HG03558 (cell line): ENCODE data around the gene SALL1.

ENCODE experiments used
- ATAC-seq: cut with Tn5 transposase; IDR thresholded peaks from one replicate; pipeline ENCODE4 v1.9.1; 2021; ENCODE audit warnings: moderate number of reproducible peaks; ENCODE audit not compliant: unreplicated experiment; ENCODE audit errors: extremely low read depth

SALL1 gene

GRCh38 chr16:51116353-51116752 is 34.7 kb downstream of the SALL1 start:
- no peak for ATAC-seq

DNA sequence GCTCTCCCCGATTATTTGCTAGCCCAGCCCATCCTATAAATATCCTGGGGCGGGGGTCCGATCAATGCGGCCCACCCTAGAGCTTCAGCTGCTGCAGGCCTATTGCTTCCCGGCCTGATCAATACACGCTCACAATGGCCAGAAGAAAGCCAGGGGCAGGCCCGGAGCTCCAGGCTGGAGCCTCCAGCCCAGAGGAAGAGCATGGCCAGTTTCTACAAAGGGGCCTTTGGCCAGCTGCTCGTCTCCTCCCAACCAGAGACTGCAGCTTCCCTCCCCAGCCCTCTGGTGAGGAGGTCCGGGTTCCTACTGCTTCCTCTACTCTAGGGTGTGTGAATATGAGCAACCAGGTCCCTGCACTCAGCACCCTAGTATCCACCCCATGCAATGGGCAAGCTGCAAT is 36.7 kb downstream of the SALL1 start:
- no peak for ATAC-seq

- ATAC-seq = no peak
Observed at GRCh38 chr16:51113236-51114125, 37.6 kb downstream of the SALL1 start.

GRCh38 chr16:51112323-51112722 is 38.7 kb downstream of the SALL1 start:
- ATAC-seq = no peak

GRCh38 chr16:51111759-51112158 is 39.3 kb downstream of the SALL1 start:
- ATAC-seq = no peak

DNA sequence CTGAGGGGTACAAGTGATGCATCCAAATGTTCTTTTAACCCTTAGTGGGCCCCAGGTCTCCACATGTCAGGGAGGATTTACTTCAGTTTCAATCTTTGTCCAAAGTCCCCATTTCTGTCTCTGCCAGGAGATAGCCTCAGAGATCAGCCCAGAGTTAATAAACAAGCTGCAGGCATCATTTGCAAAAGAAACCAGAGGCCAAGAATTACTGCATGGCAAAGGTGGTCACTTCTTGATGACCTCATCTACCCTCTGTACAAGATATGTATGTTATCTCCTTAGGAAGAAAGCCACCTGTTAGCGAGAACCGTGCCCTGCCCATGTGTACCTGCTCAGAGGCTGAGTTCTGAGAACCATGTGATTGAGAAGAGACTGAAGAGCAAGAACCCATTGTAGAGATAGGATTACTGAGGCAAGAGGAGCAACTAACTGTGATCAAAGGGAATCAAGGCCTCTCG is 40.3 kb downstream of the SALL1 start:
- ATAC-seq = no peak

DNA sequence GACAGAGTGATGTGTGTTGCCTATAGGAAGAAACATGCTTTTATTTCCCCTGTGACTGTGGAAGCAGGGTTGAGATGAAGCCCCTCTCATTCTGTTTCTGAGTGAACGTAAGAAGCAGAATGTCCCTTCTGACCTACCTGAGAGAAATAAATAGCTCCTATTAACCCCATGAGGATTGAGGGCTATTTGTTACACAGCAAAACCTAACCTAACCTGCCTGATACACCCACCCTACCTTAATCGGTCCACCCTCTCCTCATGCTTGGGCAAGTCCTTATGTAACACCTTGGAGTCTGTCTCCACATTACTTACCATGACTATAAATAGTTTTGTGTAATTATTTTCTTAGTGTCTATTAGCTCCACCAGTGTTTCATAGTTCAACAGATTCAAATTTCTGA is 41.9 kb downstream of the SALL1 start:
- ATAC-seq = no peak

DNA sequence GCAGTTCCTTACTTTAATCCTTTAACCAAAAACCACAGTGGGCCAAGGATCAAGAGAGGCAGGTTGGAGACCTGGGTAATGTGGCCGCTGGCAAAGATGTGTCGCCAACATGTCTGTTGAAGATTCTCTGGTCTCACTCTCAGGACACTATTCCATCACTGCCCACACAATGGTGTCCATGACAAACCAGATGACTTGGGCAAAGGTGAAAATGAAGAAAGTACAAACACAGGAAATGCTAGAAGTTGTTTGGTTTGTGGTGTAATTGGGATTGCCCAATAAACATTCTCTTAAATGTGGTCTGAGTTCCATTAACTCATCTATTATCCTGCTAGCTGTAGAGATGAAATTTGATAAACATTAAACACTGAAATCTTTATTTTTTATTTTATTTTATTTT is 43.3 kb downstream of the SALL1 start:
- ATAC-seq = no peak

- ATAC-seq = no peak
Observed at GRCh38 chr16:51106535-51106934, 44.5 kb downstream of the SALL1 start.

- ATAC-seq = no peak
Observed at GRCh38 chr16:51103590-51103989, 47.5 kb downstream of the SALL1 start.

- ATAC-seq = no peak
Observed at GRCh38 chr16:51097729-51098128, 53.3 kb downstream of the SALL1 start.

DNA sequence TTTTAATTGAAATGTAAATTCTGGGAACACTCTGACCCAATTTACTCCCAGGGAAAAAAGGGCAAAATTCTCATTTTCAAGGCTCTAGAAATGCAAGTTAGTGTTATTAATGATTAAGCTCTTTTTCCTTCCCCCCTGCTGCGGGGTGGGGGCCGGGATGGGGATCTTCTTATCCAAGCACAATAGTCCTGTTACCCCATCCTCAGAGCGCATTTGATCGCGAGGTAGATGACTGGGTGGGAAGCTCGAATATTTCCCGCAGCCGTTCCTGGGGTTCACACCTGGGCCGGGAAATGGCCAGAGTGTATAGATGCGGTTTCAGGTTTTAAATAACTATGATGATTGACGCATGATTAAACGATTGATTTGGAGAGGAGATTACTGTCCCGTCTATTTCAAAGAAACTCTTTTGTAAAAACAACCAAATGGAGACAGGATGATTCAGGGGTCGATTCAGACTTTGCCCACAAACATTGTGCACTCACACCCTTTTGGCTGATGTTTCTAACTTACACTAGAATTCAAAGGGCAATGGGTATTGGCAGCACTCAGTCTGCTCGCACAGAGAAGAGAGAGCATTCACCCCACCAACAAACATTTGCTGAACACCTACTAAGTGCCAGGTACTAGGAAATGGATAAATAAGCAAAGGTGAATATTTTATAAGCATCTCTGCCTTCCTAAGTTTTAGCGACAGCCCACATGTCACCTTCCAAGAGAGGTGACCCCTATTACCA is 55.0 kb downstream of the SALL1 start:
- ATAC-seq = no peak

DNA sequence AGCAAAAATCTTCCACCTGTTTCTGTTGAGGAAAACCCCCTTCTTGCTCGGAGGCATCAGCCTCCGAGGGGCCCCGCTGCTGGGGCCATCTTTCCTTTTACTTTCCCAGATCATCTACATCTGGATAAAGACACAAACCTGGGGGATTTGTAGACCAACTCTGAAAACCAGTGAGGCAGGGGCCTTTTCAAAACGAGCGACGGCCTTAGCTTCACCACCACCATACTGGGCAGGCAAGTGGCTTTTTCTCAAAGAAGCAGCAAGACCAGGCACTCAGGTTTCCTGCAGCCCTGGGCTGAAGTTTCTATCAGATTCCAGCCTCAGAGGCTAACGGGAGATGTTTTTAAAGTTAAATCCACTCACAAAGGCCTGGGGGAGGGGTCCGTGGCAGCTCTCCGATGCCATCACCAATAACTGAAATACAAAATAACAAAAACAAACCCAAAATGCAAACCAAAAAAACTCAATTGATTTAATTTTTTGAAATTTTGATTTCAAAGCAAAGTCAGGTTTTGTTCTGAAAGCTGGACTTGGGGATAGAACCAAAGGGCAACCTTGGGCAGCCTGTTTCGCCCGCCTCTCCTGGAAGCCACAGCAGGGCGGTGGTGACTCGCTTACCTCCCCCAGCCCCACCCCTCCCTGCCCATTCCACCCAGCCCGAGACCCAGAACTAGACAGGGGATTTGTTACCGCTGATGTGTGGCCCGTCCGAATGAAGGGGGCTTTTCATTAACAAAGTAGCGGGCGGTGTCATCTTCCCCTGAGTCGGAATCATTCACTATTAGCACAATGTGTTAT is 55.8 kb downstream of the SALL1 start:
- ATAC-seq = no peak

- ATAC-seq = no peak
Observed at GRCh38 chr16:51093726-51094280, 57.3 kb downstream of the SALL1 start.
